Upper lobe of left lung (tissue), 6 donors: ENCODE measurements around the gene EHHADH. TPM values are rescaled to one million over a fixed set of nuclear protein-coding genes. Genes with fewer than 3 reads are reported as not detected.

Experiments
- ATAC-seq, 2 donors: fragments of 200-7000 bp; cut with Tn5 transposase; one replicate each; pipeline ENCODE4 v1.9.1; 2022; ENCODE audit warnings: mild to moderate bottlenecking in 2 of 2, moderate library complexity in 2 of 2; ENCODE audit not compliant: low FRiP score in 2 of 2
- DNase-seq, 2 donors: peaks; one replicate each; pipeline ENCODE4 v3.0.0-alpha.2; 2019 to 2020
- H3K27ac ChIP-seq, 4 donors: fragments of 200-600 bp; sonication (generic); one replicate each; pipeline ENCODE4 v1.5.1; 2016 to 2019
- H3K27me3 ChIP-seq, 4 donors: fragments of 200-600 bp; sonication (generic); one replicate each; pipeline ENCODE4 v1.5.1; 2017 to 2019
- H3K36me3 ChIP-seq, 4 donors: fragments of 200-600 bp; sonication (generic); one replicate each; pipeline ENCODE4 v1.5.1; 2016 to 2019
- H3K4me1 ChIP-seq, 4 donors: fragments of 200-600 bp; sonication (generic); one replicate each; pipeline ENCODE4 v1.5.1; 2018 to 2019
- H3K4me3 ChIP-seq, 4 donors: fragments of 200-600 bp; sonication (generic); one replicate each; pipeline ENCODE4 v1.5.1; 2017 to 2019; ENCODE audit warnings: mild to moderate bottlenecking in 2 of 4, moderate library complexity in 1 of 4
- H3K9me3 ChIP-seq, 4 donors: fragments of 200-600 bp; sonication (generic); one replicate each; pipeline ENCODE4 v1.5.1; 2018 to 2019
- CTCF ChIP-seq, 6 experiments: fragments of 450-650 bp in 4 of 6; fragments of 200-600 bp in 2 of 6; sonication (generic) in 2 of 6; IDR thresholded peaks; one replicate each; pipeline ENCODE4 v1.5.1; 2016 to 2019; ENCODE audit warnings: antibody characterized with exemption in 6 of 6
- EP300 ChIP-seq, 4 donors: sonication (generic); formaldehyde crosslinking; IDR thresholded peaks; one replicate each; pipeline ENCODE4 v1.5.1; 2017; ENCODE audit warnings: antibody characterized with exemption in 4 of 4, control low read depth in 2 of 4
- POLR2A ChIP-seq, 4 donors: fragments of 450-650 bp; IDR thresholded peaks; one replicate each; pipeline ENCODE4 v1.5.1; 2016 to 2017; ENCODE audit warnings: antibody characterized with exemption in 4 of 4, mild to moderate bottlenecking in 2 of 4
- POLR2AphosphoS5 ChIP-seq, 2 donors: sonication (generic); formaldehyde crosslinking; IDR thresholded peaks; one replicate each; pipeline ENCODE4 v1.5.1; 2017; ENCODE audit warnings: antibody characterized with exemption in 2 of 2
- WGBS, 2 donors: methylation state at CpG; one replicate each; pipeline ENCODE4 v1.1.5; 2017 to 2018; 5-methylcytosine and 5-hydroxymethylcytosine counted together
- total RNA-seq, 6 donors: library from RNA; depleted of rRNA in 4 of 6; stranded (reverse); fragments of >200 nt in 4 of 6; gene quantifications; one replicate each; pipeline versions ENCODE4 v1.1.0 to v1.2.1, GENCODE V29; 2016 to 2021
- donor health status: DM: no; HTN: no; CAD: no; lungs with moderate emphysema.
- donor health status: DM: no; HTN: yes; CAD: no; lungs with severe emphysema.

Gene EHHADH
- total RNA-seq, 6 donors from 2014 or later = 3.6 to 14.8 (median 7.6) TPM

- Histone ChIP-seq H3K4me3 (peak within 1 kb of the TSS; percentile 60 to 73 (median 68)), H3K27ac (peak within 1 kb of the TSS; percentile 65 to 85 (median 80)), H3K27me3 (peaks cover 0 to 15% (median 5%) of the 10 kb centered on the region in 4 donors), H3K9me3 (no peaks in the 10 kb centered on the region), H3K4me1 (peaks cover 12 to 24% (median 18%) of the 10 kb centered on the region in 4 donors), H3K36me3 (no peaks in the 10 kb centered on the region)
- DNase-seq (peak; percentile 32 to 92), ATAC-seq (peak in 1 of 2 donors; percentile 91)
- no peak for TF ChIP-seq POLR2A (IDR thresholded peaks at IDR 0.05)
- TF ChIP-seq CTCF (IDR thresholded peaks at IDR 0.05) = no peak
- no peak for TF ChIP-seq POLR2AphosphoS5 (IDR thresholded peaks at IDR 0.05)
- no peak for TF ChIP-seq EP300 (IDR thresholded peaks at IDR 0.05)
- WGBS, 2 donors = 1% methylated on average over 18 to 51 of the region's 113 CpGs
These were observed 101.3 kb downstream of the EHHADH start, which contains the start of gene C3orf70 for GRCh38 chr3:185152410-185153170. Gene C3orf70, minus strand, starts transcription at chr3:185153060. Its CDS starts 237 bp downstream, at chr3:185152823.

GRCh38 chr3:185151964-185152409 is 101.9 kb downstream of the EHHADH start:
- Histone ChIP-seq H3K36me3 (no peaks in the 10 kb centered on the region), H3K27me3 (peaks cover 0 to 15% (median 5%) of the 10 kb centered on the region in 4 donors), H3K4me1 (peaks cover 12 to 24% (median 18%) of the 10 kb centered on the region in 4 donors), H3K9me3 (no peaks in the 10 kb centered on the region), H3K27ac (peak overlapping the region; percentile 65 to 85 (median 80)), H3K4me3 (peak overlapping the region; percentile 60 to 73 (median 68))
- DNase-seq (no peak), ATAC-seq (no peak)
- no peak for TF ChIP-seq EP300 (IDR thresholded peaks at IDR 0.05)
- no peak for TF ChIP-seq CTCF (IDR thresholded peaks at IDR 0.05)
- no peak for TF ChIP-seq POLR2AphosphoS5 (IDR thresholded peaks at IDR 0.05)
- no peak for TF ChIP-seq POLR2A (IDR thresholded peaks at IDR 0.05)
- 7 to 13% methylated on average over 9 of the region's 9 CpGs for WGBS, 2 donors

- Histone ChIP-seq H3K27ac (peak overlapping the region in 1 of 4 donors; percentile 80), H3K4me3 (peak overlapping the region in 2 of 4 donors; percentile 69 to 73), H3K36me3 (no peaks in the 10 kb centered on the region), H3K9me3 (no peaks in the 10 kb centered on the region), H3K27me3 (peaks cover 0 to 15% (median 5%) of the 10 kb centered on the region in 4 donors), H3K4me1 (peaks cover 12 to 24% (median 18%) of the 10 kb centered on the region in 4 donors)
- no peak for DNase-seq
- 65 to 75% methylated on average over 8 of the region's 8 CpGs for WGBS, 2 donors
- TF ChIP-seq EP300 (IDR thresholded peaks at IDR 0.05) (no peak), POLR2A (IDR thresholded peaks at IDR 0.05) (no peak), CTCF (IDR thresholded peaks at IDR 0.05) (no peak), POLR2AphosphoS5 (IDR thresholded peaks at IDR 0.05) (no peak)
- no peak for ATAC-seq
These were observed 102.5 kb downstream of the EHHADH start for GRCh38 chr3:185151101-185151963.

GRCh38 chr3:185150561-185150960 is 103.3 kb downstream of the EHHADH start:
- peaks cover 12 to 24% (median 18%) of the 10 kb centered on the region in 4 donors for H3K4me1 ChIP-seq
- WGBS, 2 donors = 89 to 94% methylated on average over 1 of the region's 1 CpG
- no peaks in the 10 kb centered on the region for H3K9me3 ChIP-seq
- H3K4me3 ChIP-seq = no peak overlapping the region
- peaks cover 0 to 15% (median 5%) of the 10 kb centered on the region in 4 donors for H3K27me3 ChIP-seq
- DNase-seq (no peak), ATAC-seq (no peak)
- H3K27ac ChIP-seq = no peak overlapping the region
- TF ChIP-seq EP300 (IDR thresholded peaks at IDR 0.05) = no peak
- no peak for TF ChIP-seq POLR2A (IDR thresholded peaks at IDR 0.05)
- no peak for TF ChIP-seq POLR2AphosphoS5 (IDR thresholded peaks at IDR 0.05)
- TF ChIP-seq CTCF (IDR thresholded peaks at IDR 0.05) = no peak
- H3K36me3 ChIP-seq = no peaks in the 10 kb centered on the region
